ENCODE data around the gene NHSL1.

NHSL1 gene

DNA sequence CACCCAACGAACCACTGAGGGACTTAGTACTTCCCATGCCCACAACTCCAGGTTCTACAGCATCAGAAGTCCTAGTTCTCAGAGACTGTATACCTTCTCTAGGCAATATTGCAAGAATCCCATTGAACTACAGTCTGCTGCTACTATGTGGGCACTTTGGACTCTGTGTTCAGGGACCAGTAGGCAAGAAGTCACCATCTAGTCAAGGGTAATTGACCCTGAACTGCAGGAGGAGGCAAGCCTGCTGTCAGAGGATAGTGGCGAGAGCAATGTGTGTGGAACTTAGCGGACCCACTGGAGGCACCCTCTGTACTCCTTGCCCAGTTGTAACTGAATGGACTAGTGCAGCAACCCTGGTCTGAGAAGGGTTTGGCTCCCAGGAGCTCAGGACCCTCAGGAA is 79.5 kb downstream of the NHSL1 start:
- TF ChIP-seq, protein P1, sequence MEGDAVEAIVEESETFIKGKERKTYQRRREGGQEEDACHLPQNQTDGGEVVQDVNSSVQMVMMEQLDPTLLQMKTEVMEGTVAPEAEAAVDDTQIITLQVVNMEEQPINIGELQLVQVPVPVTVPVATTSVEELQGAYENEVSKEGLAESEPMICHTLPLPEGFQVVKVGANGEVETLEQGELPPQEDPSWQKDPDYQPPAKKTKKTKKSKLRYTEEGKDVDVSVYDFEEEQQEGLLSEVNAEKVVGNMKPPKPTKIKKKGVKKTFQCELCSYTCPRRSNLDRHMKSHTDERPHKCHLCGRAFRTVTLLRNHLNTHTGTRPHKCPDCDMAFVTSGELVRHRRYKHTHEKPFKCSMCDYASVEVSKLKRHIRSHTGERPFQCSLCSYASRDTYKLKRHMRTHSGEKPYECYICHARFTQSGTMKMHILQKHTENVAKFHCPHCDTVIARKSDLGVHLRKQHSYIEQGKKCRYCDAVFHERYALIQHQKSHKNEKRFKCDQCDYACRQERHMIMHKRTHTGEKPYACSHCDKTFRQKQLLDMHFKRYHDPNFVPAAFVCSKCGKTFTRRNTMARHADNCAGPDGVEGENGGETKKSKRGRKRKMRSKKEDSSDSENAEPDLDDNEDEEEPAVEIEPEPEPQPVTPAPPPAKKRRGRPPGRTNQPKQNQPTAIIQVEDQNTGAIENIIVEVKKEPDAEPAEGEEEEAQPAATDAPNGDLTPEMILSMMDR (conservative IDR thresholded peaks at IDR 0.05; ENCODE audit: low read depth), result no peak
- ChIA-PET POLR2A (ENCODE audit: low non-redundant PET) (no interaction called here), CTCF (no interaction called here)
- no peak for DNase-seq (ENCODE audit: low spot score)
- H3K27ac ChIP-seq, result no peak overlapping the region

DNA sequence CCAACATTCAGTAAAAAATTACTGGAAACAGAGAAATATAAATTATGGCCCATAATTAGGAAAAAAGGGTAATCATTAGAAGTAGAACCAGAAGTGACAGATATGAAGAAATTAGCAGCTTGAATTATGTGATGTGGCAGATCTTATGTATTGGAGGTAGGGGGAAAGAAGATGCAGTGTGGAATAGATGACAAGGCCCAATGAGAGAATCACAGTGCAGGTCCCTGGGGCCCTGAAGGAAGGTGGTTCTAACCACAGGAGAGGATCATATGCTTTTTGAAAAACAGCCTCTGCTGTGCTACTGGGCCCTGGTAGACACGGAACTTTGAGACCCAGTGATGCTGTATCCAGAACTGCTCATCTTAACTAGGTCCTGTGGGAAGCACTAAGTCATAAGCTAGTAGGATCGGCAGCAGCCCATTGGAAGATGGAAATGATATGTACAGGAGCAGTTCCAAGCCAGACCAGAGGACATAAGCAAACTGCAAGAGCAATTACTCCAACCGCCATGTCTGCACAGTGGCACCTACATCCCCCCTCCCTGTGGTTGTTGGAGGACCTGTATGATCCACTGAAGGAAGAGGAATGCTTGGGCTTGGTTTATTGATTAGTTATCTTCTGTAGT is 81.1 kb downstream of the NHSL1 start:
- ChIA-PET CTCF (interaction anchor here (0.7 kb wide), 1 partner anchor 937 kb away, joined by 4 read pairs; no protein-coding TSS in a partner anchor), POLR2A (ENCODE audit: low non-redundant PET) (no interaction called here)
- TF ChIP-seq, protein P1 (conservative IDR thresholded peaks at IDR 0.05; ENCODE audit: low read depth), result no peak
- DNase-seq (ENCODE audit: low spot score), result no peak
- H3K27ac ChIP-seq, result no peak overlapping the region

DNA sequence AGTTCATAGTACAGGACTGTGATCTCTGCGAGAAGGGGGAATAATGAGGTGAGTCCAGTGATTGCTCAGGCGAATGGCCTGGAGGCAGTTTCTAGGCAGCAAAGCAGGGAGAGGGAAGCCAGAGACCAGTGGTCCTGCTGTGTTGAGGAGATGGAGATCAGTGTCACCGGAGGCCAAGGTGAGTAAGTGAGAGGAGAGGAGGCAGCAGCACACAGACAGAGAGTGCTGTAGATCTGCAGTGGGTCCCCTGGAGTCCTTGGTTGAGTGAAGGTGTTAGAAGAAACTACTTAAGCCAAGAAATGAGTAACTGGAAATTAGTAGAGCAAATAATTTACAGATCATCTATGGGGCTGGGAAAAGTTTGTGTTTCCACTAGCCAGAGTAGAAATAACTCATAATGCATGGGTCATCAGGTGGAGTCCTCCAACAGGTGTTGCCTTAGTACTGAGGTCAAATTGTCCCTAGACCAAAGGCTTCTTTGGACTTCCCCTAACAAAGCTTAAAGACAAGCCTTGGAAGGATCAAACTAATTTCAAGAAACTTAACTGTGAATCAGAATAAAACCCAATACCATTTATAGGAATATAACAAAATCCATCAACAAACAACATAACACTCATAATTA is 81.7 kb downstream of the NHSL1 start:
- no peak for DNase-seq (ENCODE audit: low spot score)
- TF ChIP-seq, protein P1 (conservative IDR thresholded peaks at IDR 0.05; ENCODE audit: low read depth), result no peak
- CTCF ChIA-PET, result no interaction called here
- no peak overlapping the region for H3K27ac ChIP-seq
- POLR2A ChIA-PET (ENCODE audit: low non-redundant PET), result no interaction called here

DNA sequence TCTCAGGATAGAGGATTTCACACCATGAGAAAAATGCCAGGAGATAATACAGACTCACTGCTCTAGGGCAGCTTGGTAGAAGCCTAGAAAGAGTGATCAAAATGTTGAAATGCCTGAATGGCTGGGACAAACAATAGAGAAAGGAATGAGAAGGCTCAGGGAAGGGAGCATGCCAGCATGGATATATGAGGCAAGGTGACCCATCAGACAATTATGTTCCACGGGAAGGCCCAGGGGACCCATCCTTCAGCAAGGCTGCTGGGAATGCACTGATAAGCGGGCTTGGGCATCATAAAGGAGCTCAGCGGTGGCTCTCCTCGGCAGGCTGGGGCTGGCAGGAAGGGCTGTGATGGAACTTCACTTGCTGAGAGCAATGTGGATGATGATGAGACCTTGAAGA is 83.1 kb downstream of the NHSL1 start:
- ChIA-PET POLR2A (ENCODE audit: low non-redundant PET) (no interaction called here), CTCF (interaction anchor here (0.6 kb wide), 1 partner anchor 409 kb away, joined by 3 read pairs; no protein-coding TSS in a partner anchor)

DNA sequence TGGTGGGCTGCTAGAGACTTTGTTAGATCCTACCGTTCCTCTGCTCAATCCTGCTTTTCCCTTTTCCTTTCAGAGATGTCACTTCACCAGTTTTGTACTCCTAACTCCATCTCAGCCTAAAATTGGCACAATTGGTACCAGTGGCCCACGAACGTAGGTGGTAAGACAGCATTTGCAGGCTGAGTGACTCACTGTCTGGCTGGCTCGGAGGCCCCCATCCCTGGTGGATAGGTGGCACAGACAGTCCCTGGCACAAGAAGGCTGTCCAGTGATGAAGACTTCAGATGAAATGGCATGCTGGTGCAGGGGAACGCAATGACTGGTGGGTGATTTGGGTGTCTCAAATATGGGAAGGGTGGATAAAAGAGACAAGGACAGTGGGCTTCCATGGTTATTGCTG is 84.2 kb downstream of the NHSL1 start:
- H3K27ac ChIP-seq, result no peak overlapping the region
- ChIA-PET POLR2A (ENCODE audit: low non-redundant PET) (no interaction called here), CTCF (no interaction called here)
- TF ChIP-seq, protein P1 (conservative IDR thresholded peaks at IDR 0.05; ENCODE audit: low read depth), result no peak
- DNase-seq (ENCODE audit: low spot score), result no peak

More for the DNA sequence above, 83.1 kb downstream of the NHSL1 start:
- H3K27ac ChIP-seq, result no peak overlapping the region
- TF ChIP-seq, protein P1 (conservative IDR thresholded peaks at IDR 0.05; ENCODE audit: low read depth), result no peak
- no peak for DNase-seq (ENCODE audit: low spot score)

DNA sequence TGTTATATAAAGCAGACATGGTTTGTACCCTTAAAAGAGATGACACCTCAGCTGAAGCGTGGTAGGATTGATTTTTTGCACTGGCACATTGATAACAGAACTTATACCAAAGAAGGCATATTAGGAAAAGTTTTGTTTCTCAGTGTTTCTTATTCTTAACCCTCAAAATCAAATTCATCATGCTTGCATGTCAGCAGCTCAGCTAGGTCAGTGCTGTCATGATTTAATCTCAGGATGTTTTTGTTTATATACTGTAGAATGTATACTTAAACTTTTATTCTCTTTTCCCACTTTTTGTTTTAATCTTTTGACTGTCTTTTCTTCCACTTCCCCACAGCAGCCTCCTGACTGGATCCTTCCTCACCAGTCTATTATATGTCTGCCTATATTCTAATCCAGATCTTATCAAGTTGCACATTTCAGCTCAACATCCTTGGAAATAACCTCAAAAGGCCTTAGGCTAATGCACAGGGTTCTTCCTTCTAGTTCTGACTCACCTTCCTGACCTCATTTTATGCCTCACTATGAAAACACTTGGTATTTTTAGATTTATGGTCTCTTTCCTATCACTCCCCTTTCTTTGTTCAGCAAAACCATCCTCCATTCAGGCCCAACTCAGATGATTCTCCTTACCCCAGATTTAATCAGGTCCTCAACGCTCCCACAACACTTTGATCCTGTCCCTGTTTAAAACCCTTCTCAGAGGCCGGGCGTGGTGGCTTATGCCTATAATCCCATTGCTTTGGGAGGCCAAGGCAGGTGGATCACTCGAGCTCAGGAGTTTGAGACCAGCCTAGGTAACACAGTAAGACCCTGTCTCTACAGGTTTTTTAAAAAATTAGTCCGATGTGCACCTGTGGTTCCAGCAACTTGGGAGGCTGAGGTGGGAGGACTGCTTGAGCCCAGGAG is 88.1 kb downstream of the NHSL1 start:
- DNase-seq (ENCODE audit: low spot score), result peak; percentile 80
- CTCF ChIA-PET, result interaction anchor here (0.6 kb wide), 1 partner anchor 17 kb away, joined by 4 read pairs; no protein-coding TSS in a partner anchor
- H3K27ac ChIP-seq, result peak overlapping the region; percentile 71
- POLR2A ChIA-PET (ENCODE audit: low non-redundant PET), result no interaction called here
- TF ChIP-seq, protein P1 (conservative IDR thresholded peaks at IDR 0.05; ENCODE audit: low read depth), result no peak

Measured in RWPE1 (cell line).